Measurements from ENCODE around the gene C16orf74.

The C16orf74 gene

GRCh38 chr16:85738923-85739715, 11.8 kb downstream of the C16orf74 start:
- DNase-seq, result no peak

GRCh38 chr16:85736921-85737320, 14.0 kb downstream of the C16orf74 start:
- DNase-seq, result no peak

- no peak for DNase-seq
Measured at GRCh38 chr16:85735946-85736345, 14.9 kb downstream of the C16orf74 start.

- peak; percentile 49 for DNase-seq
Measured at GRCh38 chr16:85735225-85735635, 15.7 kb downstream of the C16orf74 start.

GRCh38 chr16:85734311-85735017, 16.4 kb downstream of the C16orf74 start:
- no peak for DNase-seq

- no peak for DNase-seq
Measured at GRCh38 chr16:85733839-85734170, 17.1 kb downstream of the C16orf74 start.

GRCh38 chr16:85733155-85733838, 17.6 kb downstream of the C16orf74 start:
- DNase-seq, result no peak

- no peak for DNase-seq
Measured at GRCh38 chr16:85731179-85731578, 19.7 kb downstream of the C16orf74 start.

- DNase-seq, result no peak
Measured at GRCh38 chr16:85730186-85730465, 20.8 kb downstream of the C16orf74 start.

GRCh38 chr16:85729452-85730185, 21.3 kb downstream of the C16orf74 start:
- DNase-seq, result no peak

GRCh38 chr16:85728879-85729278, 22.0 kb downstream of the C16orf74 start:
- no peak for DNase-seq

- DNase-seq, result no peak
Measured at GRCh38 chr16:85724936-85725335, 26.0 kb downstream of the C16orf74 start.

GRCh38 chr16:85724126-85724879, 26.6 kb downstream of the C16orf74 start:
- no peak for DNase-seq

- DNase-seq, result no peak
Measured at GRCh38 chr16:85722128-85722893, 28.6 kb downstream of the C16orf74 start.

GRCh38 chr16:85720302-85720637, 30.6 kb downstream of the C16orf74 start:
- no peak for DNase-seq

GRCh38 chr16:85719605-85720301, 31.1 kb downstream of the C16orf74 start:
- DNase-seq, result no peak

GRCh38 chr16:85718682-85719081, 32.2 kb downstream of the C16orf74 start:
- no peak for DNase-seq

GRCh38 chr16:85718153-85718477, 32.8 kb downstream of the C16orf74 start:
- DNase-seq, result no peak

GRCh38 chr16:85717393-85718152, 33.3 kb downstream of the C16orf74 start:
- peak; percentile 50 for DNase-seq

- no peak for DNase-seq
Measured at GRCh38 chr16:85716680-85717038, 34.2 kb downstream of the C16orf74 start.
